ENCODE data around the gene SAMD14.

DNA sequence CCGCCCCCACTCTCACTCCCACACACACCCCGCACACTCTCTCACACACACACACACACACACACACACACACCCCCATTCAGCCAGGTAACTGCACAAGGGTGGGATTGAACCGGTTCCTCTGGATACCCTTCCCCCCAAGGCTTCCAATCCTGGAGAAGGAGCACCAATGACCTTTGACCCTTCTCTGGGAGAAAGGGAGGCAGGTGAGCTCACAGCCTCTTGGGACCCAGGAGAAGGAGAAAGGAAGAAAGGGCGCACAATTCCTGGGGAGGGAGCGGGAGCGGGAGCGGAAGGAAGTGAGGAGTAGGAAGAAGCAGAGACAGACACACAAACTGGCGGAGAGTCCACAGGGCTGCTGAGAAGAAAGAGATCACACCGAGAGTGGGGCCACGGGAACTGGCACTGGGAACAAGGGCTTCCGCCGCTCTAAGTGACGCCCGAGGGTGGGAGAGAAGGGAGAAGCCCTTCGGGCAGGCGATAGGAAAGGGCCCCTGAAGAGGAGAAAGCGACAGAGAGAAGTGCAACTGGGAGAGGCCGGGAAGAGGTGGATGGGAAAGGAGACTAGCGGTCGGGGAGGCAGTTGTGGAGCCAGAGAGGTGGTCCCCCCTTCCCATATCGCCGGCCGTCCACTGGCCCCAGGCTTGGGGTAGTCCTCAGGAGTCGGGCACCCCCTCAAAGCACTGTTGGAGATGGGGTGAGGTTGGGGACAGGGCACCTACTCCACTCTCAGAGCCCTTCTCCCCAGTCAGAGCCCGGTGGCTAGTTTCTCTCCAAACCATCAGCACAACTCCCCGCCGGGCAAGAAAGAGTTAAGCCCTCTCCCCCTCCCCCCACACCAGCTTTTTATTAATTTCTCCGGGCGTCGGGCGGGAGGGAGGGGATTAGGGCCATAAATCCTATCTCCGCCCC, 1.3 kb downstream of the SAMD14 start:
- no peak for TF ChIP-seq POLR2A (IDR thresholded peaks at IDR 0.05; ENCODE audit: low read depth, low read length)
- TF ChIP-seq POLR2AphosphoS5 (IDR thresholded peaks at IDR 0.05; ENCODE audit: low read depth, low read length): no peak
- no peak for TF ChIP-seq TAF1 (IDR thresholded peaks at IDR 0.05; ENCODE audit: low read depth, low read length)

Measured in GM12891 (cell line).